K562 (cell line): Measurements from ENCODE around the gene SLC11A1. TPM values are rescaled to one million over a fixed set of nuclear protein-coding genes. Genes with fewer than 3 reads are reported as not detected.

Experiments used
- ESRRA ChIP-seq: fragments of 450-650 bp; IDR thresholded peaks from 2 replicates; pipeline ENCODE4 v1.6.1; 2014; ENCODE audit warnings: low read depth, mild to moderate bottlenecking, moderate library complexity, borderline replicate concordance
- GABPA ChIP-seq: fragments of 200-800 bp; sonication (Bioruptor generic); conservative IDR thresholded peaks from 2 replicates; pipeline ENCODE4 v1.6.1; 2016; ENCODE audit warnings: low read depth, missing genetic modification characterization, missing compliant biosample characterization
- REST ChIP-seq, 2 experiments: fragments of 450-650 bp; formaldehyde crosslinking in 1 of 2; IDR thresholded peaks; 2 replicates each; pipeline versions ENCODE4 v1.4.0 to v1.6.1; 2014 to 2020; ENCODE audit warnings: mild to moderate bottlenecking in 2 of 2, borderline replicate concordance in 1 of 2, low read depth in 1 of 2
- UBTF ChIP-seq, 2 experiments: IDR thresholded peaks; 2 replicates each; pipeline ENCODE4 v1.6.1; 2012; ENCODE audit warnings: improper control_type of control experiment in 2 of 2, low read depth in 2 of 2, low read length in 2 of 2, borderline replicate concordance in 1 of 2
- VEZF1 ChIP-seq: fragments of 200-800 bp; sonication (Bioruptor generic); IDR thresholded peaks from 2 replicates; pipeline ENCODE4 v1.6.1; 2017; ENCODE audit warnings: missing genetic modification characterization, missing compliant biosample characterization
- ZBTB11 ChIP-seq, 3 experiments: fragments of 200-800 bp in 1 of 3; fragments of 250-450 bp in 1 of 3; fragments of 450-650 bp in 1 of 3; sonication (Bioruptor Pico) in 1 of 3; sonication (Bioruptor generic) in 1 of 3; formaldehyde crosslinking in 1 of 3; IDR thresholded peaks; 2 replicates each; pipeline versions ENCODE4 v1.6.1 to v1.8.0; 2016 to 2022; ENCODE audit warnings: mild to moderate bottlenecking in 2 of 3, missing genetic modification characterization in 2 of 3, missing compliant biosample characterization in 1 of 3, moderate library complexity in 1 of 3
- ZBTB17 ChIP-seq: fragments of 450-650 bp; formaldehyde crosslinking; IDR thresholded peaks from 2 replicates; pipeline ENCODE4 v1.4.0; 2020; ENCODE audit warnings: mild to moderate bottlenecking
- ZNF561 ChIP-seq: fragments of 450-650 bp; formaldehyde crosslinking; conservative IDR thresholded peaks from 2 replicates; pipeline ENCODE4 v1.4.0; 2020; ENCODE audit warnings: mild to moderate bottlenecking, moderate library complexity
- polyA plus RNA-seq, 8 experiments: library from polyadenylated mRNA; depleted of rRNA in 4 of 8; stranded (reverse) in 5 of 8; unstranded in 3 of 8; fragments of >200 nt; fragmentation: Nextera tagmentation in 2 of 8; fragmentation: Illumina TruSeq in 1 of 8; extraction: Ambion mirVana in 2 of 8; extraction: Trizol in 1 of 8; gene quantifications; 2 replicates each; pipeline versions ENCODE4 v1.2.1 to v1.2.3, GENCODE V29; 2011 to 2014; ENCODE audit warnings: inconsistent platforms in 1 of 8, missing spikeins in 1 of 8
- total RNA-seq, 7 experiments: library from RNA; depleted of rRNA in 6 of 7; stranded (reverse); fragments of >200 nt in 6 of 7; fragmentation: Illumina TruSeq in 2 of 7; extraction: Trizol in 2 of 7; gene quantifications; 2 replicates each; pipeline versions ENCODE4 v1.2.1 to v1.2.3, GENCODE V29; 2011 to 2021; ENCODE audit warnings: low replicate concordance in 1 of 7

Gene SLC11A1
- total and polyA plus RNA-seq, 9 of the 15 experiments (the other 6 are each of a cell fraction or from before 2014, with no cell fraction given): 0.35 to 1.6 (median 0.65) TPM

GRCh38 chr2:218406209-218406948 is 24.3 kb downstream of the SLC11A1 start (continued):
- TF ChIP-seq ZBTB11 (CRISPR knock-in tag; IDR thresholded peaks at IDR 0.05): peak in 1 of 3 experiments; percentile 67; a peak in 2 of 6 replicates
- no peak for TF ChIP-seq ZNF561 (CRISPR knock-in tag)
- peak; percentile 91 for TF ChIP-seq GABPA (tag)
- no peak for TF ChIP-seq ESRRA
- peak; percentile 97 for TF ChIP-seq VEZF1 (CRISPR knock-in tag)
- TF ChIP-seq ZBTB17 (CRISPR knock-in tag): peak; percentile 26; the same call in 1 of the 2 replicates
- peak; percentile 57; the same call in 1 of the 2 replicates for TF ChIP-seq REST (IDR thresholded peaks at IDR 0.05; ENCODE audit: borderline replicate concordance)
- TF ChIP-seq REST (CRISPR knock-in tag; IDR thresholded peaks at IDR 0.05; ENCODE audit: low read depth): peak; percentile 74; the same call in 1 of the 2 replicates
- TF ChIP-seq UBTF (IDR thresholded peaks at IDR 0.05; ENCODE audit: borderline replicate concordance in 1 of 2, low read depth in 2 of 2, low read length in 2 of 2): no peak
